NCI-H460 (cell line): Measurements from ENCODE around the gene AHNAK2. TPM values are rescaled to one million over a fixed set of nuclear protein-coding genes. Genes with fewer than 3 reads are reported as not detected.

Experiments used
- DNase-seq: peaks from one replicate; pipeline ENCODE4 v3.0.0-alpha.2; 2016; ENCODE audit warnings: low read depth; ENCODE audit errors: extremely low read depth
- total RNA-seq: library from RNA; depleted of rRNA; stranded (reverse); fragments of >200 nt; shearing (Covaris generic); gene quantifications from 2 replicates; pipeline ENCODE4 v1.2.3, GENCODE V29; 2014

The AHNAK2 gene
- total RNA-seq, 1 experiment from 2014 or later, result 38.2 TPM

GRCh38 chr14:104989236-104989950 lies 11.2 kb upstream of the AHNAK2 start:
- DNase-seq, result no peak

- no peak for DNase-seq
Observed at GRCh38 chr14:104986487-104987164, 8.5 kb upstream of the AHNAK2 start.

- DNase-seq, result peak; percentile 89
Observed at GRCh38 chr14:104985675-104986486, 7.7 kb upstream of the AHNAK2 start, which contains the start of gene CLBA1. Gene CLBA1 (plus strand): TSS chr14:104985788. CDS start chr14:104986432, 644 bp downstream.

- DNase-seq, result no peak
Observed at GRCh38 chr14:104984056-104984894, 6.1 kb upstream of the AHNAK2 start.

- no peak for DNase-seq
Observed at GRCh38 chr14:104983231-104983721, 5.1 kb upstream of the AHNAK2 start.

- DNase-seq, result no peak
Observed at GRCh38 chr14:104982548-104983230, 4.5 kb upstream of the AHNAK2 start.

- no peak for DNase-seq
Observed at GRCh38 chr14:104981699-104982541, 3.7 kb upstream of the AHNAK2 start.

GRCh38 chr14:104980611-104981531 lies 2.7 kb upstream of the AHNAK2 start:
- no peak for DNase-seq

- DNase-seq, result no peak
Observed at GRCh38 chr14:104979758-104980610, 1.8 kb upstream of the AHNAK2 start.

GRCh38 chr14:104978746-104979691 lies 845 bp upstream of the AHNAK2 start:
- DNase-seq, result no peak

- DNase-seq, result peak; percentile 29
Observed at GRCh38 chr14:104977008-104977680, 1.0 kb downstream of the AHNAK2 start.

- DNase-seq, result peak; percentile 78
Observed at GRCh38 chr14:104976198-104977007, 1.8 kb downstream of the AHNAK2 start.

- DNase-seq, result no peak
Observed at GRCh38 chr14:104975481-104976197, 2.5 kb downstream of the AHNAK2 start.
